Astrocyte of the spinal cord (primary cell): Measurements from ENCODE around the gene SGO1.
A peak's percentile ranks its signal among the peaks of the same experiment; 100 is the strongest.

ENCODE experiments used
- DNase-seq: peaks from one replicate; pipeline ENCODE4 v3.0.0; 2011; ENCODE audit warnings: low read depth, low spot score
- H3K4me3 ChIP-seq: 2 replicates; pipeline ENCODE4 v1.5.1; 2011; ENCODE audit warnings: low read depth, mild to moderate bottlenecking, low read length, moderate library complexity
- in situ Hi-C: cut with HindIII; loops from 2 replicates; pipeline ENCODE4 v1.10.0; 2017; ENCODE audit warnings: low sequenced_read_pairs
- TF ChIP-seq, protein P1 (sequence below): IDR thresholded peaks from 2 replicates; pipeline ENCODE4 v1.5.1; 2012; ENCODE audit warnings: low read depth, mild to moderate bottlenecking, low read length, inconsistent platforms

Gene SGO1

DNA sequence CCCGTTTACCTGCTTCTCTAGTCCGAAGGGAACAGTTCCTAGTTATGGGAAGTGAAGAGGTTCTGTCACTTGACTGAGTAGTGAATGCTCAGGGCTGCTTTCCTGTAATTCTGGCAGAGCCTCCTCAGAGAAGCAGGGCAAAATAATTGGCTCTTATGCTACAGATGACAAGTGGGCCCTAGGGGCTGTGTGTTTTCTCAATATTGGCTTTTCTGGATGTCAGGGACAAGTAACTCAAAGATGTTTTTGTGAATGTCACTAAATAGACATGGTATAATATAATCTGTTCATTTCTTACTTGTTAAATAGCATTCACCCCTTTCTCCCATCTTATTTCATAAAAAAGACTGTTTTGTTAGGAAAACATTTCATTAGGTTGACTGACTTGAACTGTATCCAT lies 40.1 kb downstream of the SGO1 start:
- TF ChIP-seq, protein P1, sequence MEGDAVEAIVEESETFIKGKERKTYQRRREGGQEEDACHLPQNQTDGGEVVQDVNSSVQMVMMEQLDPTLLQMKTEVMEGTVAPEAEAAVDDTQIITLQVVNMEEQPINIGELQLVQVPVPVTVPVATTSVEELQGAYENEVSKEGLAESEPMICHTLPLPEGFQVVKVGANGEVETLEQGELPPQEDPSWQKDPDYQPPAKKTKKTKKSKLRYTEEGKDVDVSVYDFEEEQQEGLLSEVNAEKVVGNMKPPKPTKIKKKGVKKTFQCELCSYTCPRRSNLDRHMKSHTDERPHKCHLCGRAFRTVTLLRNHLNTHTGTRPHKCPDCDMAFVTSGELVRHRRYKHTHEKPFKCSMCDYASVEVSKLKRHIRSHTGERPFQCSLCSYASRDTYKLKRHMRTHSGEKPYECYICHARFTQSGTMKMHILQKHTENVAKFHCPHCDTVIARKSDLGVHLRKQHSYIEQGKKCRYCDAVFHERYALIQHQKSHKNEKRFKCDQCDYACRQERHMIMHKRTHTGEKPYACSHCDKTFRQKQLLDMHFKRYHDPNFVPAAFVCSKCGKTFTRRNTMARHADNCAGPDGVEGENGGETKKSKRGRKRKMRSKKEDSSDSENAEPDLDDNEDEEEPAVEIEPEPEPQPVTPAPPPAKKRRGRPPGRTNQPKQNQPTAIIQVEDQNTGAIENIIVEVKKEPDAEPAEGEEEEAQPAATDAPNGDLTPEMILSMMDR, result no peak
- H3K4me3 ChIP-seq, result no peak overlapping the region
- in situ Hi-C loops, result no loop called here
- DNase-seq, result no peak

DNA sequence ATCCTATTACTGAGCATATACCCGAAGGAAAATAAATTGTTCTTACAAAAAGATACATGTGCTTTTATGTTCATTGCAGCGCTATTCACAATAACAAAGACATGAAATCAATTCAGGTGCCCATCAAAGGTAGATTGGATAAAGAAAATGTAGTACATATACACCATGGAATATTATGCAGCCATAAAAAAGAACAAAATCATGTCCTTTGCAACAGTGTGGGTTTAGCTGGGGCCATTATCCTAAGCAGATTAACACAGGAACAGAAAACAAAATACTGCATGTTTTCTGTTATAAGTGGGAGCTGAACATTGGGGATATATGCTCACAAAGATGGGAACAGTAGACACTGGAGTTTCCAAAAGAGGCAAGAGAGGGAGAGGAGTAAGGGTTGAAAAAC lies 42.5 kb downstream of the SGO1 start:
- TF ChIP-seq, protein P1, result no peak
- no peak overlapping the region for H3K4me3 ChIP-seq
- in situ Hi-C loops, result no loop called here
- no peak for DNase-seq

DNA sequence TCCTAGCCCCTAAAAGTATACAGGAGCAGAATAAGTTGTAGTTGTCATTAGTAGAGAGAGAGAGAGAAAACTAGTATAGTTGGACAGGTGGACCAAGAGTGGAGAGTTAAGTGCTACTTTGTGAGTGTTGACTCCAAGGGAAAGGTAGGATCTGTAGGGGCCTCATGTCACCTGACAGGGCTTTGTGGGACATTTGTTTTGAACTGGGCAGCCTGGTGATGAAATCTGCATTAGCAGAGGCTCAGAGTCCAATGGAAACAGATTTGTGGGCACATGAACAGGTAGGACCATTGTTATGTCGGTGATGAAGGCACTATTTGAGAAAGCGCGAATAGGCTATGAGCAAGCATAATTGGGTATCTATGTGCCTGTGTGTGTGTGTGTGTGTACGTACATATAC lies 43.5 kb downstream of the SGO1 start:
- in situ Hi-C loops, result no loop called here
- no peak for DNase-seq
- TF ChIP-seq, protein P1, result no peak
- no peak overlapping the region for H3K4me3 ChIP-seq

DNA sequence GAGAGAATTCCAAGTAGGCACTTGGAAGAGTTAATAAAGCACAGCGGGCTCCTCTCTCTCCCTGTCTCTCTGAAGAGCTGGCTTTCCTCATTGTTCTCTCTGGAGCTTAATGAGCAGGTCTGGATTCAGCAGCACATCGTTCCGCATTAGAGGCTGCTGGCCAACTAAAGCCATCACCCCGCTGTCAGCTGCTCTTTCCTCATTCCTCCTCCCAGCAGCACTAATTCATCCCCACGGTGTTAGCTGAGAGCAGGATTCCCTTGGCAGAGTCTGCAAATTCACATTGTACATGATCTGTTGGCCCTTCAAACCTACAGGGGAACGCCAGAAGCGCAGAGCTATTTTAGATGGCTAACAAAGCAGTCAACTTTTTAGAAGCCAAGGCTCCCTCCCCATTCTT lies 44.2 kb downstream of the SGO1 start:
- H3K4me3 ChIP-seq, result no peak overlapping the region
- in situ Hi-C loops, result no loop called here
- TF ChIP-seq, protein P1, result no peak
- peak; percentile 43 for DNase-seq

DNA sequence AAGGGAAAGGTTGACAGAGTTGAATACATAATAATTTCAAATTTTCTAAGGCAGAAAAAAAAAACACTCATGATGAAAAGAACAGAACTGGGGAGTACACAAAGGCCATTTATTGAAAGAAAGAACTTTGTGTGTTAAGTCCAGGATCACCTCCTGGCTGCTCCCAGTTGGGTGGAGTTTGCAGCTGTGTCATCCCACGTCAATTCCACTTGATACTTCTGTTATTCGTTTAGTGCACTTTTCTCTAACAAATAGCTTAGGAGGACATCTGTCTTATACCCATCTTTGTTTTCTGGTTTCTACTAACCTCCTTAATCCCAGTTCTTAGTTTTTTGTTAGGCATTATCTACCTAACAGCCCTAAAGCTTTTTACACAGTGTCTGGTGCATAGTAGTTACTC lies 44.7 kb downstream of the SGO1 start:
- TF ChIP-seq, protein P1, result no peak
- H3K4me3 ChIP-seq, result no peak overlapping the region
- in situ Hi-C loops, result no loop called here
- no peak for DNase-seq

DNA sequence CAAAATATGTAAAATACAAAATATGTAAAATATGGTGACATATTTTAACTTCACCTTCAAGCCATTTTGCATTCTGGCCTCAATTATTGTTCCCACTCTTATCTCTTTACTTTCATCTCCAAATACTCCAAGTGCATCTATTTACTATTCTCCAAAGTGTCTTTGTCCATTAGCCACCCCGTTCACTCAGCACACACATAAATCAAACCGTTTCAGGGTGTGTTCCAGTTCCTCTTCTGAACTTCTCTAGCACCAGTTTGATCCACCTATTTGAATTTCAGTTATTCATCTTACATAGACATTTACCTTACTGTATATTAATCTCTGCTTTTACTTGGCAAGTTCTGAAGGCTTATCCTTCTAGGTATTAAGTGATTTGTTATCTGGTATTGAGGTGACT lies 45.1 kb downstream of the SGO1 start:
- no peak for DNase-seq
- no peak overlapping the region for H3K4me3 ChIP-seq
- TF ChIP-seq, protein P1, result no peak
- in situ Hi-C loops, result no loop called here

DNA sequence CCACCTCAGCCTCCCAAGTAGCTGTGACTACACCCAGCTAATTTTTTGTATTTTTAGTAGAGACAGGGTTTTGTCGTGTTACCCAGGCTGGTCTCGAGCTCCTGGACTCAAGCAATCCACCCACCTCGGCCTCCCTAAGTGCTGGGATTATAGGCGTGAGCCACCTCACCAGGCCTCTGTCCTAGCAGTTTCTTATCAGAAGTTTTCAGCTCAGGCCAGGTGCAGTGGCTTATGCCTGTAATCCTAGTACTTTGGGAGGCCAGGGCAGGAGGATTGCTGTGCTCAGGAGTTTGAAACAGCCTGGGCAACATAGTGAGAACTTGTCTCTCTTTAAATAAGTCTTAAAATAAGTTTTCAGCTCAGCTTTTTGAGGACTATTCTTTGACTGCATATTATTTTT lies 48.4 kb downstream of the SGO1 start:
- in situ Hi-C loops, result no loop called here
- TF ChIP-seq, protein P1, result no peak

More for the DNA sequence above, 48.4 kb downstream of the SGO1 start:
- no peak overlapping the region for H3K4me3 ChIP-seq
- DNase-seq, result no peak
